K562 (cell line): Measurements from ENCODE around the gene TFCP2. TPM values are rescaled to one million over a fixed set of nuclear protein-coding genes. Genes with fewer than 3 reads are reported as not detected.
A peak's percentile ranks its signal among the peaks of the same experiment; 100 is the strongest.

Experiments
- BRCA1 ChIP-seq, 2 experiments: fragments of 450-650 bp in 1 of 2; sonication (generic) in 1 of 2; formaldehyde crosslinking in 1 of 2; IDR thresholded peaks; 2 replicates each; pipeline versions ENCODE4 v1.5.0 to v1.6.1; 2017 to 2020; ENCODE audit warnings: mild to moderate bottlenecking in 1 of 2, missing genetic modification reagents in 1 of 2
- CEBPG ChIP-seq, 3 experiments: fragments of 200-800 bp in 1 of 3; sonication (Bioruptor generic) in 1 of 3; sonication (generic) in 1 of 3; formaldehyde crosslinking in 1 of 3; IDR thresholded peaks in 2 of 3; conservative IDR thresholded peaks in 1 of 3; 2 replicates each; pipeline versions ENCODE4 v1.6.1 to v1.8.0; 2016 to 2022; ENCODE audit warnings: missing compliant biosample characterization in 2 of 3, missing genetic modification characterization in 2 of 3, mild to moderate bottlenecking in 1 of 3, missing genetic modification reagents in 1 of 3
- CHD1 ChIP-seq: fragments of 200-600 bp; sonication (generic); IDR thresholded peaks from one replicate; pipeline ENCODE4 v1.6.1; 2012; ENCODE audit warnings: mild to moderate bottlenecking, moderate library complexity, low read length, inconsistent platforms
- CLOCK ChIP-seq: fragments of 250-450 bp; sonication (Bioruptor Pico); IDR thresholded peaks from 2 replicates; pipeline ENCODE4 v1.4.0; 2020; ENCODE audit warnings: mild to moderate bottlenecking, moderate library complexity, borderline replicate concordance
- ILF3 ChIP-seq: fragments of 450-650 bp; IDR thresholded peaks from 2 replicates; pipeline ENCODE4 v1.6.1; 2018; ENCODE audit warnings: antibody characterized with exemption, mild to moderate bottlenecking, moderate library complexity, borderline replicate concordance
- MAFF ChIP-seq: IDR thresholded peaks from 2 replicates; pipeline ENCODE4 v1.6.1; 2012; ENCODE audit warnings: low read length, improper control_type of control experiment
- PATZ1 ChIP-seq: fragments of 250-450 bp; sonication (Bioruptor Pico); IDR thresholded peaks from 2 replicates; pipeline ENCODE4 v1.5.0; 2020; ENCODE audit warnings: mild to moderate bottlenecking, borderline replicate concordance
- PBX2 ChIP-seq, 2 experiments: IDR thresholded peaks in 1 of 2; conservative IDR thresholded peaks in 1 of 2; 2 replicates each; pipeline ENCODE4 v1.6.1; 2016; ENCODE audit warnings: low read depth in 2 of 2, mild to moderate bottlenecking in 1 of 2, missing compliant biosample characterization in 1 of 2, missing genetic modification characterization in 1 of 2, moderate library complexity in 1 of 2
- POLR2G ChIP-seq: fragments of 200-400 bp; formaldehyde crosslinking; IDR thresholded peaks from 2 replicates; pipeline ENCODE4 v1.6.1; 2017; ENCODE audit warnings: low read depth, mild to moderate bottlenecking, antibody characterized with exemption, low read length, moderate library complexity
- RFX5 ChIP-seq: IDR thresholded peaks from 2 replicates; pipeline ENCODE4 v1.6.1; 2011; ENCODE audit warnings: low read depth, mild to moderate bottlenecking, improper control_type of control experiment, low read length
- ZFPM2 ChIP-seq: fragments of 250-450 bp; sonication (Bioruptor Pico); IDR thresholded peaks from 2 replicates; pipeline ENCODE4 v1.5.1; 2022; ENCODE audit warnings: mild to moderate bottlenecking
- polyA plus RNA-seq, 8 experiments: library from polyadenylated mRNA; depleted of rRNA in 4 of 8; stranded (reverse) in 5 of 8; unstranded in 3 of 8; fragments of >200 nt; fragmentation: Nextera tagmentation in 2 of 8; fragmentation: Illumina TruSeq in 1 of 8; extraction: Ambion mirVana in 2 of 8; extraction: Trizol in 1 of 8; gene quantifications; 2 replicates each; pipeline versions ENCODE4 v1.2.1 to v1.2.3, GENCODE V29; 2011 to 2014; ENCODE audit warnings: inconsistent platforms in 1 of 8, missing spikeins in 1 of 8
- total RNA-seq, 7 experiments: library from RNA; depleted of rRNA in 6 of 7; stranded (reverse); fragments of >200 nt in 6 of 7; fragmentation: Illumina TruSeq in 2 of 7; extraction: Trizol in 2 of 7; gene quantifications; 2 replicates each; pipeline versions ENCODE4 v1.2.1 to v1.2.3, GENCODE V29; 2011 to 2021; ENCODE audit warnings: low replicate concordance in 1 of 7
- TF ChIP-seq, protein P1 (sequence below): fragments of 450-650 bp; formaldehyde crosslinking; IDR thresholded peaks from 2 replicates; pipeline ENCODE4 v1.4.0; 2020; ENCODE audit warnings: mild to moderate bottlenecking, mixed read lengths
- TF ChIP-seq, protein P2 (sequence below), 2 experiments: fragments of 450-650 bp; IDR thresholded peaks; 2 replicates each; pipeline ENCODE4 v1.6.1; 2016

Gene TFCP2
- total and polyA plus RNA-seq, 9 of the 15 experiments (the other 6 are each of a cell fraction or from before 2014, with no cell fraction given) = 8.0 to 38.9 (median 19.3) TPM

GRCh38 chr12:51070004-51070403 lies 102.9 kb downstream of the TFCP2 start (continued):
- TF ChIP-seq PBX2 (CRISPR knock-in tag; IDR thresholded peaks at IDR 0.05; ENCODE audit: low read depth) = no peak
- no peak for TF ChIP-seq PBX2 (tag; conservative IDR thresholded peaks at IDR 0.05; ENCODE audit: low read depth)
- no peak for TF ChIP-seq MAFF
- no peak for TF ChIP-seq RFX5
- TF ChIP-seq CHD1 = no peak
- TF ChIP-seq BRCA1 (IDR thresholded peaks at IDR 0.05) = no peak
- no peak for TF ChIP-seq BRCA1 (CRISPR knock-in tag; IDR thresholded peaks at IDR 0.05)
- TF ChIP-seq, protein P1, sequence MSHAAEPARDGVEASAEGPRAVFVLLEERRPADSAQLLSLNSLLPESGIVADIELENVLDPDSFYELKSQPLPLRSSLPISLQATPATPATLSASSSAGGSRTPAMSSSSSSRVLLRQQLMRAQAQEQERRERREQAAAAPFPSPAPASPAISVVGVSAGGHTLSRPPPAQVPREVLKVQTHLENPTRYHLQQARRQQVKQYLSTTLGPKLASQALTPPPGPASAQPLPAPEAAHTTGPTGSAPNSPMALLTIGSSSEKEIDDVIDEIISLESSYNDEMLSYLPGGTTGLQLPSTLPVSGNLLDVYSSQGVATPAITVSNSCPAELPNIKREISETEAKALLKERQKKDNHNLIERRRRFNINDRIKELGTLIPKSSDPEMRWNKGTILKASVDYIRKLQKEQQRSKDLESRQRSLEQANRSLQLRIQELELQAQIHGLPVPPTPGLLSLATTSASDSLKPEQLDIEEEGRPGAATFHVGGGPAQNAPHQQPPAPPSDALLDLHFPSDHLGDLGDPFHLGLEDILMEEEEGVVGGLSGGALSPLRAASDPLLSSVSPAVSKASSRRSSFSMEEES (CRISPR knock-in tag) = peak; percentile 83
- no peak for TF ChIP-seq ZFPM2 (CRISPR knock-in tag)
- TF ChIP-seq CEBPG (CRISPR knock-in tag; IDR thresholded peaks at IDR 0.05) = peak; percentile 87
- TF ChIP-seq CEBPG (tag; conservative IDR thresholded peaks at IDR 0.05 in 1 of 2, IDR thresholded peaks at IDR 0.05 in 1 of 2) = peak; percentile 95 to 96
- TF ChIP-seq POLR2G = no peak
- TF ChIP-seq CLOCK (CRISPR knock-in tag) = no peak
- no peak for TF ChIP-seq ILF3
- TF ChIP-seq, protein P2, sequence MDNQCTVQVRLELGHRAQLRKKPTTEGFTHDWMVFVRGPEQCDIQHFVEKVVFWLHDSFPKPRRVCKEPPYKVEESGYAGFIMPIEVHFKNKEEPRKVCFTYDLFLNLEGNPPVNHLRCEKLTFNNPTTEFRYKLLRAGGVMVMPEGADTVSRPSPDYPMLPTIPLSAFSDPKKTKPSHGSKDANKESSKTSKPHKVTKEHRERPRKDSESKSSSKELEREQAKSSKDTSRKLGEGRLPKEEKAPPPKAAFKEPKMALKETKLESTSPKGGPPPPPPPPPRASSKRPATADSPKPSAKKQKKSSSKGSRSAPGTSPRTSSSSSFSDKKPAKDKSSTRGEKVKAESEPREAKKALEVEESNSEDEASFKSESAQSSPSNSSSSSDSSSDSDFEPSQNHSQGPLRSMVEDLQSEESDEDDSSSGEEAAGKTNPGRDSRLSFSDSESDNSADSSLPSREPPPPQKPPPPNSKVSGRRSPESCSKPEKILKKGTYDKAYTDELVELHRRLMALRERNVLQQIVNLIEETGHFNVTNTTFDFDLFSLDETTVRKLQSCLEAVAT (IDR thresholded peaks at IDR 0.05) = no peak
- TF ChIP-seq PATZ1 (CRISPR knock-in tag) = no peak
